GM12865 (cell line): ENCODE data around the gene ARMH3.

Experiments
- DNase-seq: peaks from one replicate; pipeline ENCODE4 v3.0.0; 2010; ENCODE audit warnings: low read depth
- H3K4me3 ChIP-seq: 2 replicates; pipeline ENCODE4 v1.5.1; 2011; ENCODE audit warnings: mild to moderate bottlenecking, low read depth, low read length, control low read depth
- TF ChIP-seq, protein P1 (sequence below): IDR thresholded peaks from 2 replicates; pipeline ENCODE4 v1.5.1; 2011; ENCODE audit warnings: low read length, control low read depth, low read depth, inconsistent platforms; ENCODE audit not compliant: insufficient read depth; ENCODE audit errors: missing control alignments

ARMH3 gene

GRCh38 chr10:102055647-102056419 is at the start of gene ARMH3:
Gene ARMH3, minus strand, starts transcription at chr10:102056173. Its CDS starts 16,059 bp downstream, at chr10:102040114.
- TF ChIP-seq, protein P1, sequence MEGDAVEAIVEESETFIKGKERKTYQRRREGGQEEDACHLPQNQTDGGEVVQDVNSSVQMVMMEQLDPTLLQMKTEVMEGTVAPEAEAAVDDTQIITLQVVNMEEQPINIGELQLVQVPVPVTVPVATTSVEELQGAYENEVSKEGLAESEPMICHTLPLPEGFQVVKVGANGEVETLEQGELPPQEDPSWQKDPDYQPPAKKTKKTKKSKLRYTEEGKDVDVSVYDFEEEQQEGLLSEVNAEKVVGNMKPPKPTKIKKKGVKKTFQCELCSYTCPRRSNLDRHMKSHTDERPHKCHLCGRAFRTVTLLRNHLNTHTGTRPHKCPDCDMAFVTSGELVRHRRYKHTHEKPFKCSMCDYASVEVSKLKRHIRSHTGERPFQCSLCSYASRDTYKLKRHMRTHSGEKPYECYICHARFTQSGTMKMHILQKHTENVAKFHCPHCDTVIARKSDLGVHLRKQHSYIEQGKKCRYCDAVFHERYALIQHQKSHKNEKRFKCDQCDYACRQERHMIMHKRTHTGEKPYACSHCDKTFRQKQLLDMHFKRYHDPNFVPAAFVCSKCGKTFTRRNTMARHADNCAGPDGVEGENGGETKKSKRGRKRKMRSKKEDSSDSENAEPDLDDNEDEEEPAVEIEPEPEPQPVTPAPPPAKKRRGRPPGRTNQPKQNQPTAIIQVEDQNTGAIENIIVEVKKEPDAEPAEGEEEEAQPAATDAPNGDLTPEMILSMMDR, result no peak
- peak within 1 kb of the TSS; percentile 98 for H3K4me3 ChIP-seq
- DNase-seq, result peak; percentile 98

- no peak overlapping the region for H3K4me3 ChIP-seq
- TF ChIP-seq, protein P1, result no peak
- no peak for DNase-seq
Observed at GRCh38 chr10:102102421-102102820, 46.4 kb upstream of the ARMH3 start.

DNA sequence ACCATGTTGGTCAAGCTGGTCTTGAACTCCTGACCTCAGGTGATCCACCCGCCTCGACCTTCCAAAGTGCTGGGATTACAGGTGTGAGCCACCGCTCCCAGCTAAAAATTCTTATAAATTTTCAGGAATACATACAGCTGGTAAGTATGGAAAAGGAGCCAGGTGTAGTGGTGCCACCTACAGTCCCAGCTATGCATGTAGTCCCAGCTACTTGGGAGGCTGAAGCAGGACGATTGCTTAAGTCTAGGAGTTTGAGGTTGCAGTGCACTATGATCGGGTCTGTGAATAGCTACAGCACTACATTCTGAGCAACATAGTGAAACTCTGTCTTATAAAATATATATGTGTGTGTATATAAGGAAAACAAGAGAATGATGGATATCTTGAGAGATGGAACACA is 45.2 kb upstream of the ARMH3 start:
- H3K4me3 ChIP-seq, result no peak overlapping the region
- TF ChIP-seq, protein P1, result no peak
- no peak for DNase-seq

GRCh38 chr10:102096449-102096848 is 40.5 kb upstream of the ARMH3 start:
- H3K4me3 ChIP-seq, result no peak overlapping the region
- TF ChIP-seq, protein P1, result no peak
- no peak for DNase-seq

DNA sequence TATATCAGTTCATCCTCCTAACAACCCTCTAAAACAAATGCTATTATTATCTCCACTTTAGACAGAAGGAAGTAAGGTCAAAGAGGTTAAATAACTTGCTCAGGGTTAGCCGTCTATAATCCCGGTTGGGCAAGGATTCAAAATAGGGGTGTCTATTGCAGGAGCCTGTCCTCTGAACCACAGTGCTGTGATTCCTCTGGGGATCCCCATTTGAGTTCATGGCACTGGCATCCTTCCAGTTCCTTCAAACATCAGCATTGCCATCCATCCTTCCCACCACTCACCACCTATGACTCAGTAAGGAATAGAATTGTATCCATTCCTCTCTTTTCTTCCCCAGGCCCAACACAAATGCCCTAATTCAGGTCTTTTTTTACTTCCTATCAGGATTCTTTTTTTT is 34.8 kb upstream of the ARMH3 start:
- no peak for DNase-seq

GRCh38 chr10:102086196-102086595 is 30.2 kb upstream of the ARMH3 start:
- DNase-seq, result no peak
- H3K4me3 ChIP-seq, result no peak overlapping the region
- TF ChIP-seq, protein P1, result no peak

More for the DNA sequence above, 34.8 kb upstream of the ARMH3 start:
- no peak overlapping the region for H3K4me3 ChIP-seq
- TF ChIP-seq, protein P1, result no peak

- DNase-seq, result no peak
- H3K4me3 ChIP-seq, result no peak overlapping the region
- TF ChIP-seq, protein P1, result no peak
Observed at GRCh38 chr10:102085336-102085735, 29.4 kb upstream of the ARMH3 start.
